GM15510 (cell line): ENCODE data around the gene MTR.

Experiments used
- POLR2A ChIP-seq: IDR thresholded peaks from 3 replicates; pipeline ENCODE4 v1.6.1; 2011; ENCODE audit warnings: borderline replicate concordance; ENCODE audit not compliant: insufficient read length; ENCODE audit errors: extremely low read depth

The MTR gene

DNA sequence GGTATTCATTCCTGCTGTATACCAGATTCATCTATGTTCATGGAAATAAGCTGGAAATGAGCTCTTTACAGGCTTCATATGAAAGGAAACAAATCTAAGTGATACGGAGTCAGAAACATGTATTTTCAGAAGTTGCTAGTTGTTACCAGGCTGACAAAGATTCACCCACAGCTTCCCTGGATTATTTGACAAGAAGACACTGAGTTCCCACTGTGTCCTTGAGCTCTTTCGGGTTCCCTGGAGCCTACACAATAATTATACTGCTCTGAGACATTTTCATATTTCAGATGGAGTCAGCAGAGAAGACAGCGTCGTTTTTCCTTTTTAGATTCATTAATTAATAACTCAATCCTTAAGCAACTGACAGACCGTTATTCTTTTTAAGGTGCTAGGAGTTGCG lies 29.3 kb upstream of the MTR start:
- no peak for TF ChIP-seq POLR2A

DNA sequence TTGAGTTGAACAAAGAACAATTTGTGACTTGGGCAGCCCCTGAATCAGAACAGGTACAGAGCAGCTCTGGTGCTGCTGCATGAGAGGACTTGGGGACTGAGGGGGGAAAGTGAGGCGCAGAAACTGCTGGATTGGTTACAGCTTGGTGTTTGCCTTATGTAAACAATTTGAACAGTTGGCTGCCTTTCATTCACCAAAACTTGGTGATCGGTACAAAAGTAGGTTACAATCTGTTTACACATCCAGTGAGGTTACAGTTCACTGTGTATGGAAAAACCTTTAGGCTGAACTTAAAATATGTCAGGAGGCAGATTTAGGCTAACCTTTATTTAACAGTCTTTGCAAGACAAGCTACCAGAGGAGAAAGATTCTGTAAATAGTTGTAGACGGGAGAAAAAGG lies 28.6 kb upstream of the MTR start:
- no peak for TF ChIP-seq POLR2A

DNA sequence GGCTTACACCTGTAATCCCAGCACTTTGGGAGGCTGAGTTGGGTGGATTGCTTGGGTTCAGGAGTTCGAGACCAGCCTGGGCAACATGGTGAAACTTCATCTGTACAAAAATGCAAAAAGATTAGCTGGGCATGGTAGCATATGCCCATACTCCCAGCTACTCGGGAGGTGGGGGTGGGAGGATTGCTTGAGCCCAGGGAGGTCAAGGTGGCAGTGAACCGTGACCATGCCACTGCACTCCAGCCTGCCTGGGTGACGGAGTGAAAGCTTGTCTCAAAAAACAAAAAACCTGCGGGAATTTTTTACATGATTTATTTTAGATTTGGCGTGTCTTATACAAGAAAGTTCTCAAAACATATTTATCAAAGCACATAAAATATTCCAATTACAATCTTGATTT lies 27.8 kb upstream of the MTR start:
- no peak for TF ChIP-seq POLR2A

DNA sequence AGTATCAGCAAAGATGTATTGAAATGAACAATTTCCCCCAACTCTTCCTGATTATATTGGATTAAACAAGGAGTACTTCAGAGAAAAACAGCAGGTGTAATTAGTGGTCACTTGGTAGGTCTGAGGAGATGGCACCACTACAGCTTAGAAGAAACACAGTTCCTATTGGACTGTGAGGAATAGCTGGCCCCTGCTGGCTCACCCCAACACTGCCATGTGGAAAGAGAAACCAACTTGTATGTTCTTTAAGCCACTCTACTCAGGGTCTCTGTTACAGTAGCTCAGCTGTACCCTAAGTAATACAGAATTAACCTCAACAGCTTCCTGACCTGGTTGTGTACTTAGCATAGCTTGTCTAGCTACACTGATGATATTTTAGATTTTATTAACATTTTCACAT lies 26.5 kb upstream of the MTR start:
- TF ChIP-seq POLR2A: no peak

DNA sequence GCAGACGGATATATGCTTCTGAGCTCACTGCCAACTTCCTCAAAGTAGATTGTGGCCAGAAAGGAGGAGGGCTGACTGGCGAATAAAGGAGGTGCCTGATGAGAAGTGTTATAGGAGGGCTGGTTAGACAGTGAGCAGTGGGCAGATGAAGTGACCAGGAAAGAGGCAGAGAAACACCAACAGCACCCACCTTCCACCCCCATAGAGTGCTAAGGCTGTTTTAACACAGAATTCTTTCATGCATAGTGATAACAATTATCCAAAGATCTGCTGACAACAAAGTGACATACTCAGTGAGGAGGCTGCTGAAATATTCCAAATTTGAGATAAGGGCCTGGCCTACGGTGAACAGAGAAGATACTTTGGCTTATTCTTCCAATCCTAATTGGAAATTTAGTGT lies 21.2 kb upstream of the MTR start:
- no peak for TF ChIP-seq POLR2A

GRCh38 chr1:236774926-236775325 lies 20.2 kb upstream of the MTR start:
- no peak for TF ChIP-seq POLR2A

GRCh38 chr1:236779312-236779711 lies 15.8 kb upstream of the MTR start:
- TF ChIP-seq POLR2A: no peak

DNA sequence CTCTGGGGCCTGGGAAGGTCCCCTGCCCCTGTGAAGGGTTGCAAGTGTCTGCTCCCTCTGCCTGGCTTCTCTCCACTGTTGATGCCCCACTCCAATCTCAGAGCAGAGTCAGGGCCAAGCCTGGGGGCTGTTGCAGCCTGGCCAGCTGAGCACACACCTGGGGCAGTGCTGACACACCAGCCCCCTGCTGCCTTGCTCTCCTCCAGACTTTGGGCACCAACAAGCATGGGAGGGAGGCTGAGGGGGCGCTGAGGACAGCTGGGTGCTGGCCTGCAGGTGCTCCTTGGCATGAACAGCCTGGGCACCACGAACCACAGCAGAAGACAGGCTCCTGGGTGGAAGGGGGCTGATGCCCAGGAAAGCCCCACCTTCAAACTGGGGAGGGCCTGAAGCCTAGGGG lies 9.6 kb upstream of the MTR start:
- TF ChIP-seq POLR2A: no peak

- TF ChIP-seq POLR2A: no peak
Measured at GRCh38 chr1:236786453-236786852, 8.6 kb upstream of the MTR start.

GRCh38 chr1:236794585-236795034 lies 482 bp upstream of the MTR start:
- no peak for TF ChIP-seq POLR2A

- no peak for TF ChIP-seq POLR2A
Measured at GRCh38 chr1:236795757-236796667, 920 bp downstream of the MTR start.

- TF ChIP-seq POLR2A: no peak
Measured at GRCh38 chr1:236799001-236799400, 3.9 kb downstream of the MTR start.

DNA sequence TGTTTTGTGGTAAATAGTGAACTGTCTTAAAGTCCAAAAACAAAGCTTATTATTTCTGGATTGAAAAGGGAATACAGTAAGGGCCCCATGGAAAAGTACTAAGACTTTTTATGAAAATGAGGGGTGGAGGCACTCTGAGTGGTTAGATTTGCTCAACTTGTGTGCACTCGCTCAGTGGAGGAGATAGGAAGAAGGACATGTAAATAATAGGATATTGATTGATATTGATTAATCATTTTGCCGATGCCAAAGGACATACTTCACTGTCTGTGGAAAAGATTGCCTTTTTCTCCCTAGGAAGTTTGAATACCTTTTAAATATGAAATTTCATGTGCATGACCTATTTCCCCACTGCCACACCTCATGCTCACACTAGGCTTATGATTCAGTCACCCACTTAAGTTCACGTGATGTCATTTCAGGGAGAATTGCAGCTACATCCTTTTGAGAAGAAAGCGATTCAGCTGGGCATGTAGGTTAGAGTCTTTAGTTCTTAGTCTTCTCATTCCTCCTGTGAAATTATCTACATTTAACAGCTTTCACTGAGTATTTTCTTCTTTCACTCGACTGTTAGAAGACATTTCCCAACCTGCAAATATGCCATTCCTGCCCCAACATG lies 5.0 kb downstream of the MTR start:
- TF ChIP-seq POLR2A: no peak

- no peak for TF ChIP-seq POLR2A
Measured at GRCh38 chr1:236800623-236801022, 5.5 kb downstream of the MTR start.

- TF ChIP-seq POLR2A: no peak
Measured at GRCh38 chr1:236802264-236802663, 7.2 kb downstream of the MTR start.

DNA sequence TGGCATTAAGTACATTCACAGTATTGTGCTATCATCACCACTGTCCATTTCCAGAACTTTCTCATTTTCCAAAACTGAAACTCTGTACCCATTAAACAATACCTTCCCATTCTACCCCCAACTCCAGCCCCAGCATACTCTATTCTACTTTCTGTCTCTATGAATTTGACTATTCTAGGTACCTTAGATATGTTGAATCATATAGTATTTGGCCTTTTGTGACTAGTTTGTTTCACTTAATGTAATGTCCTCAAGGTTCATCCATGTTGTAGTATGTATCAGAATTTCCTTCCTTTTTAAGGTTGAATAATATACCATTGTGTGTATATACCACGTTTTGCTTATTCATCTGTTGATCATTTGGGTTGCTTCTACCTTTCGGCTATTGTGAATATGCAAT lies 11.5 kb downstream of the MTR start:
- TF ChIP-seq POLR2A: no peak
